Measurements from ENCODE around the gene CNGA4. TPM values are rescaled to one million over a fixed set of nuclear protein-coding genes. Genes with fewer than 3 reads are reported as not detected.
A peak's percentile ranks its signal among the peaks of the same experiment; 100 is the strongest.

The CNGA4 gene
- total RNA-seq, 3 donors from 2014 or later, result not detected

DNA sequence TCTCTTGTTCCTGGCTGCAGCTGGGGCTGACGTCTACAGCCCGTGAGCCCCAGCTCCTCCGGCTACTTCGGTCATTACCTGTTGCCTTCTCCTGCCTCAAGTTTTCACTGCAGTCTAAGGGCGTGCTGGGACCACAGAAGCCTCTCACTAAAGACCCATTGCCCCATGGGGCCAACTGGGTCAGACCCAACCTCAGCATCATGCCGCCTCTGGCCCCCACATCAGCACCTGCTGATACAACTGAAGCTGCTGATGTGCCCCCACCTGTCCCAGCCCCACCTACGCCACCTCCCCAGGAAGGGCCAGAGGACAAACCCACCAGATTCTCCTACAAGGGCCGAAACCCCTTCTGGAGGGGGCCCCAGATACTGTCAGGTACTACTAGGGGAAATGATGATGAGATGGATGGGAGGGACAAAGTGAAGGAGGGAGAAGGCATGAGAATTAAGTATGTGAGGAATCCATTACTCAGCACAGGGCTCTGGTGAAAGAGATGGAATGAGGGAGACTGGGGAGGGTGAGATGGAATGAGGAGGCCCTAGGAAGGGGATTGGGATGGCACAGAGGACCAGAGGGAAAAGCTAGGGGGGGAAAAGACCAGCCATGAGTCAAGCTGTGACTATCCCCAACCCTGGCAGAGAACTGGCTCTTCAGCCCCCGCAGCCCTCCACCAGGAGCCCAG is 28.5 kb upstream of the CNGA4 start:
- no peaks in the 10 kb centered on the region for H3K4me1 Mint-ChIP-seq (ENCODE audit: low read depth)
- H3K9me3 Mint-ChIP-seq, result no peaks in the 10 kb centered on the region
- H3K4me3 Mint-ChIP-seq, result no peak overlapping the region
- ATAC-seq (no peak), DNase-seq (no peak)
- peaks cover 44% of the 10 kb centered on the region for H3K36me3 Mint-ChIP-seq (ENCODE audit: insufficient read depth)
- no peaks in the 10 kb centered on the region for H3K27me3 Mint-ChIP-seq (ENCODE audit: low read depth)

DNA sequence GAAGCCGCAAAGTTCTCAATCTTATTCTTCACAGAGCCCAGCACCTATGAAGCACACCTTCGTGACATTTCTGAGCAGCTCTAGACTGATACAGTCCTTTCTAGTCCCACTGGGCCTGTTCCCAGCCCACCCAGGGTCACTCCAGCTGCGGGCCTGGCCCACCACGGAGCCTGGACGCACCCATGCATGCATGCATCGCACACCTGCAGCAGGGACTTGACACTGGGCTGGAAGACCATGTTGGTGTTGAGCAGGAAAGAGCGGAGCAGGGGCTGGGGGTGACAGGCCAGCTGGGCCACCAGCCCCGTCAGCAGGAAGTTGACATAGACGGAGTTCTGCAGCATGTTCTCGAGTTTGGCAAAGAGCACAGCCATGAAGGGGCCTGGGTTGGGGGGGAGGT is 24.4 kb upstream of the CNGA4 start:
- Mint-ChIP-seq H3K36me3 (ENCODE audit: insufficient read depth) (peaks cover 45% of the 10 kb centered on the region), H3K4me3 (no peak overlapping the region), H3K4me1 (ENCODE audit: low read depth) (peaks cover 2% of the 10 kb centered on the region), H3K9me3 (no peaks in the 10 kb centered on the region), H3K27me3 (ENCODE audit: low read depth) (no peaks in the 10 kb centered on the region)
- ATAC-seq, result no peak
- DNase-seq, result no peak

DNA sequence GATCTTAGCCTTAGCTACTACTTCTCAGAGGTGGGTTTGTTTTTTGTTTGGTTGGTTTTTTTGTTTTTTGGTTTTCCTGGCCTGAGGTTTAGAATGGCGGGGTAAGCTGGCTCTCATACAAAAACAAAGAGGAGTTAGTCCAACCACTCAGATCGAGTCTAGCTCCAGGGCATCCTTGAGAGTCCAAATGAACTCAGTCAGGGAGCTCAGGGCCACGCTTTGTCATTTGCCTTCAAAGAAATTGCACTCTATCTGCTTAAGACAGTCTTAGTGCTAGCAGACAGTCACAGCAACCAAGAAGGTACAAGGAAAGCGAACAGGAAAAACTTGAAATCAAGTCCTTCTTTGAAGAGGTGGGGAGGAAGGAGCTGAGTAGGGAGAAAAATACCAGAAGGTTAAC is 22.4 kb upstream of the CNGA4 start:
- DNase-seq (no peak), ATAC-seq (no peak)
- H3K4me3 Mint-ChIP-seq, result no peak overlapping the region
- H3K27me3 Mint-ChIP-seq (ENCODE audit: low read depth), result no peaks in the 10 kb centered on the region
- H3K36me3 Mint-ChIP-seq (ENCODE audit: insufficient read depth), result peaks cover 43% of the 10 kb centered on the region
- H3K9me3 Mint-ChIP-seq, result no peaks in the 10 kb centered on the region
- H3K4me1 Mint-ChIP-seq (ENCODE audit: low read depth), result peaks cover 2% of the 10 kb centered on the region

DNA sequence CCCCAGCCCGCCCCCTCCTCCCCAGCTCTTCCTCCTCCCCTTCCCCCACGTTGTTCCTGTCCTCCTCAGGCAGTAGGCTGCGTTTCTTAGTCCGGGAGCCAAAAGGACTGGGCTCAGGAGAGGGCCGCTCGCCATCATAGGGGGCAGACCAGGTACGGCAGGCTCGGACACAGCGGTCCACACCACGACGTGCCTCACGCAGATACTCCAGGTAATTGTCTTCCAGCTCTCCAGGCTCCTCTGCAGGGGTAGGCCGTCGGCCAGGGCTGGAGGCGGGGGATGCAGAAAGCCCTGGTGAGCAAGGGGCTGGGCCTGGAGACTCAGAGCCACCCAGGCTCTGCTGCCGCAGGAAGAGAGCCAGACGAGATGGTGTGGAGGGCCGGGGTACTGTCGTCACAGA is 21.2 kb upstream of the CNGA4 start:
- Mint-ChIP-seq H3K4me1 (ENCODE audit: low read depth) (peaks cover 2% of the 10 kb centered on the region), H3K27me3 (ENCODE audit: low read depth) (no peaks in the 10 kb centered on the region), H3K9me3 (no peaks in the 10 kb centered on the region), H3K4me3 (no peak overlapping the region), H3K36me3 (ENCODE audit: insufficient read depth) (peaks cover 54% of the 10 kb centered on the region)
- ATAC-seq (no peak), DNase-seq (no peak)

DNA sequence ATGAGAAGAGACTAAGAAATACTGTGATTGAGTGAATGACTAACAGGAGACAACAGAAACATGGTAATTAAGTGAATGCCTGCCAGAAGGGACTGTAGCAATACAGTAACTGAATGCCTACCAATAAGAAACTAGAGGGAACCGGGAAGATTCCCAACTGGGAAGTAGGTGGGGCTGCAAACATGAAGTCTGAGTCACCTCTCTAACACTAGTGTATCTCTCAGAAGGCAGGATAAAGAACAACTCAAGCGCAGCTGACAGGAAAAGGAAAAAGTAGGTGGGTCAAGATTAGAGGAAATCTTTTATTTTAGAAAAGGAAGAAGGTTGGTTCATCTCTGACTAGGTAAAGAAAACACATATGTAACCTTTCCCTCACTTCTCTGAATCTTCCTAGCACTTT is 19.5 kb upstream of the CNGA4 start:
- no peak for DNase-seq
- H3K4me3 Mint-ChIP-seq, result no peak overlapping the region
- H3K36me3 Mint-ChIP-seq (ENCODE audit: insufficient read depth), result peaks cover 63% of the 10 kb centered on the region
- H3K27me3 Mint-ChIP-seq (ENCODE audit: low read depth), result no peaks in the 10 kb centered on the region
- ATAC-seq, result no peak
- peaks cover 2% of the 10 kb centered on the region for H3K4me1 Mint-ChIP-seq (ENCODE audit: low read depth)
- H3K9me3 Mint-ChIP-seq, result no peaks in the 10 kb centered on the region

DNA sequence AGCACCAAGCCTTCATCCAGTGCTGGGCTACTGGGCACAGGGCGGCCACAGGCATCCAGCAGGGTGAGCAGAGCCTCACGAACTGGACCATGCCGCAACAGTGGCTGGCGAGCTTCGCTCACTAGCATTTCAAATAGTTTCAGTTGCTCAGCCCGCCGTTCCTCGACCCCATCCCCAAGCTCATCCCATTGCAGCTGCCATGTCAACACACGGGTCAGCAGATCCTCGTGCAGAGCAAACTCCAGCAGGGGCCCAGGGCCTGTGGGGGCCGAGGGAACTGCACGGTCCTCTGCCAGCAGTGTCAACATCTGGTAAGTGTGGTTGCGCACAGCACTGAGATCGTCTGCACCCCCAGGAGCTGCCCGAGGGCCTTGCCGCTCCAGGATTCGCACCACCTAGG is 15.0 kb upstream of the CNGA4 start:
- Mint-ChIP-seq H3K36me3 (ENCODE audit: insufficient read depth) (peaks cover 53% of the 10 kb centered on the region), H3K4me3 (no peak overlapping the region), H3K9me3 (no peaks in the 10 kb centered on the region), H3K27me3 (ENCODE audit: low read depth) (no peaks in the 10 kb centered on the region), H3K4me1 (ENCODE audit: low read depth) (peaks cover 24% of the 10 kb centered on the region)
- ATAC-seq, result no peak
- no peak for DNase-seq

DNA sequence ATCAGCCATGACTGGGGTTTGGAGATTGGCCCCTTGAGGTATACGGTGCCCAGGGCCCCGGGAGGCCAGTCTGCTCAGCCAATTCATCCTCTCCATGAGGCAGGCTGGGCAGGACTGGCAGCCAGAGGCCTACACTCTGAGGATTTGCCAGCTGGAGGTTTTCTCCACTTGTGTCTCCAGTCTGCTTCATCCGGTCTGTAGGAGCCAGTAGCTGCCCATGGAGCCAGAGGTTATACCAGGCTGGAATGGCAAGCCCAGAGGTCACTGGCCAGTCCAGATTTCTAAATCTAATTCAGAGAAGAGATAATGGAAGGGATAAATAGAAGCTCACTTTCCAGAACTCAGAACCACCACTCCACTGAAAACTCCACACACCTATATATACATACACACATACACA is 14.5 kb upstream of the CNGA4 start:
- Mint-ChIP-seq H3K4me3 (no peak overlapping the region), H3K36me3 (ENCODE audit: insufficient read depth) (peaks cover 53% of the 10 kb centered on the region), H3K9me3 (no peaks in the 10 kb centered on the region), H3K4me1 (ENCODE audit: low read depth) (peaks cover 28% of the 10 kb centered on the region), H3K27me3 (ENCODE audit: low read depth) (no peaks in the 10 kb centered on the region)
- ATAC-seq (no peak), DNase-seq (no peak)

DNA sequence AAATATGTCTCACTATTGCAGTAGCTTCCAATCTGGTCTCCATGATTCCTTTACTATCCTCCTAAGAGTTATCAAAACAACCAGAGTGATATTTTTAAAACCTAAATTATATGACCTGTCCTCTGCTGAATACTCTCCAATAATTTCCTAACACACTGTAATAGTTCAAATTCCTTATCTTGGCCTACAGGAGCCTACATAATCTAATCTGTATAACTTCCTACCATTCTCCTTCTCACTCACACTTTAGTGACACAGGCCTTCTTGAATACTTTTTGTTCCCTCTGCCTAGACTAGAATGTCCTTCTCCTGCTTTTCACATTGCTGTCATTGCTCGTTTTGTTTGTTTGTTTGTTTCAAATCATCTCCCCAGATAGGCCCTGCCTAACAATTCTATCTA is 13.9 kb upstream of the CNGA4 start:
- Mint-ChIP-seq H3K9me3 (no peaks in the 10 kb centered on the region), H3K27me3 (ENCODE audit: low read depth) (no peaks in the 10 kb centered on the region), H3K4me1 (ENCODE audit: low read depth) (peaks cover 34% of the 10 kb centered on the region), H3K36me3 (ENCODE audit: insufficient read depth) (peaks cover 48% of the 10 kb centered on the region), H3K4me3 (no peak overlapping the region)
- ATAC-seq (no peak), DNase-seq (no peak)

DNA sequence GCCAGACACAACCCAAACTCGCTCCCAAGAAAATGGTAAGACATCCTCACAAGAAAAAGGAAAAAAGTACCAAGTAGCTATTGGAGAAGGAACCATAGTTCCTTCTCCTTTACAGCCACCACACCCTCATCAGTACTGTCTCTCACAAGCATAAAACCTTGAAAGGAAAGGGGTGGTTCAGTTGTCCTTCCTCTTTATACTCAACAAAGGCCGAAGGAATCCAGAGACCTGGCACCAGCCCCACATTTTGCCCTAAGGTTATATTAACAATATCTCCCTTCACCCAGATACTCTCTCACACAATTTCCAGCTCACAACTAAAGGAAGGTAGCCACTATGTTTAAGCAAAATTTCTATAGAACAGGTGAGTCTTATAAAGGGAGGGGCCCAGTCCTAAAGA is 13.0 kb upstream of the CNGA4 start:
- H3K27me3 Mint-ChIP-seq (ENCODE audit: low read depth), result no peaks in the 10 kb centered on the region
- ATAC-seq (no peak), DNase-seq (no peak)
- no peaks in the 10 kb centered on the region for H3K9me3 Mint-ChIP-seq
- no peak overlapping the region for H3K4me3 Mint-ChIP-seq
- peaks cover 45% of the 10 kb centered on the region for H3K36me3 Mint-ChIP-seq (ENCODE audit: insufficient read depth)
- H3K4me1 Mint-ChIP-seq (ENCODE audit: low read depth), result peaks cover 43% of the 10 kb centered on the region

DNA sequence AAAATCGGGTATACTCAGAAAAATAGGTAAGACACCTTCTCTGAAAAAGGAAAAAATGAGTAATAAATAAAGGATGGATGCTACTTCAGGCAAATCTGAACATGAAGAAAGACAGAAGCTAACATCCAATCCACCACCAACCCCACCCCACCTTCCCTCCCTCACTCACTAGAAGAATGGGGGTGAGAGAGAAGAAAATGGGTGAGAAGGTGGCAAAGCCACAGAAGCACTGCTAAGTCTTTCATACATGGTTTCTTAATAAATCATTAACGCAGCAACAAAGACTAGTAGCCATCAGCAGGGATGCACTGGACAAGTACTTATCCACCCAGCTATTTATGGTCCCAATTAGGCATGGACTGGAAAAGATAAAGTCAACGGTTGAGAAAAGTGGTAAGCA is 10.4 kb upstream of the CNGA4 start:
- H3K9me3 Mint-ChIP-seq, result no peaks in the 10 kb centered on the region
- H3K36me3 Mint-ChIP-seq (ENCODE audit: insufficient read depth), result peaks cover 26% of the 10 kb centered on the region
- no peak overlapping the region for H3K4me3 Mint-ChIP-seq
- no peaks in the 10 kb centered on the region for H3K27me3 Mint-ChIP-seq (ENCODE audit: low read depth)
- no peak for ATAC-seq
- H3K4me1 Mint-ChIP-seq (ENCODE audit: low read depth), result peaks cover 59% of the 10 kb centered on the region
- DNase-seq, result no peak

DNA sequence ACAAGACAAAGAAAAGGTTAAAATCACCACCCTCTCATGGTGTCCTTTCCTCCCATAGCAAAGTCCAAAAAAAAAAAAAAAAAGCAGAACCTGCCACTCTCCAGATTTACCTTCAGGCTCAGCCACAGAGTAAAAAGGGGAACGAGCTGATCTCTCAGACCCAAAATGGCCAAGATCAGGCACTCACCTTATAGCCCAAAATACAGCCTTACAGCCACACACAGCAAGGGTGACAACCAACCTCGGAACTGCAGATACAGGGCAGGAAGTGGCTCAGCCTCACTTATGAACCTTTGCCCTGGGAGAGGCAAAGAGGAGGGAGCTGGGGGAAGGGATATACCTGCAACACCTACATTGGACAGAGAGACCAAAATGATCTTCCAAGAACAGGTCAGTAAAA is 9.0 kb upstream of the CNGA4 start:
- H3K9me3 Mint-ChIP-seq, result no peaks in the 10 kb centered on the region

DNA sequence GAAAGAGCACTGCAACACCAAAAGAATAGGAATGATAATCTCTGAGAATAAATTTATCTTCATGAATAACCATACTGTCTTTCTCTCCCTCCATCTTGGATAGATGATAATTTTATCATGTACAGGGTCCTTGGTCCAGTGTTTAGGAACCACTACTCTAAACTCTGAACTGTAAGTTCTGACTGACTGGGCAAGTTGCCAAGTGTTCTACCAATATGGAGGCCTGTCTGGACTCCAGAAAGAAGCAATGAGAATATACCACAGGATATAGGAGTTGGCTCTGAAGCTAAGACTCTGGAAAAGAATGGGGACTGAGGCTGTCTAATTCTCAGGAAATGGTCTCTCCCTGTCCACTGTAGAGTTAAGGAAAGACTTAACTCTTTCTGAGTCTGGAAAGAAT is 6.0 kb upstream of the CNGA4 start:
- Mint-ChIP-seq H3K36me3 (ENCODE audit: insufficient read depth) (peaks cover 7% of the 10 kb centered on the region), H3K9me3 (no peaks in the 10 kb centered on the region), H3K4me1 (ENCODE audit: low read depth) (peaks cover 52% of the 10 kb centered on the region), H3K4me3 (peak overlapping the region; percentile 31), H3K27me3 (ENCODE audit: low read depth) (no peaks in the 10 kb centered on the region)
- no peak for ATAC-seq
- DNase-seq, result no peak

More for the DNA sequence above, 9.0 kb upstream of the CNGA4 start:
- DNase-seq (no peak), ATAC-seq (no peak)
- no peaks in the 10 kb centered on the region for H3K27me3 Mint-ChIP-seq (ENCODE audit: low read depth)
- no peak overlapping the region for H3K4me3 Mint-ChIP-seq
- peaks cover 19% of the 10 kb centered on the region for H3K36me3 Mint-ChIP-seq (ENCODE audit: insufficient read depth)
- H3K4me1 Mint-ChIP-seq (ENCODE audit: low read depth), result peaks cover 66% of the 10 kb centered on the region

DNA sequence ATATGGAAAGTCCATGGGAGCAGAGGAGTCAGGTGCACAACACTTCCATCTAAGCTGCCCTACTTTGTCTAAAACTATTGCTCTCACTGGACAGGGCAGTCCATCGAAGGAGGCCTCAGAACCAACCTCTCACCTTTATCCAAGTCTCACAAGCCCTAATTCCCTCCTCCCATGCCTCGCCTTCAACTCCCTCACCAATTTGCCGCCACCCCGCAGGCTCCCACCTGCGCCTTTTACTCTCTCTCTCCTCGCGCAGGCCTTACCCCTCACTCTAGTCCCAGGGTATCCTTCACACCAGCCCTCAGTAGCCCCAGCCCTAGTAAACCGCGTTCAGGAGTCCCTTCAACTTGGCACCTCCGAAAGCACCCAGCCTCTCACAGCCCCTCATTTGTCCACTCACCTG is 4.9 kb upstream of the CNGA4 start:
- ATAC-seq (peak; percentile 0 to 1), DNase-seq (no peak)
- H3K4me1 Mint-ChIP-seq (ENCODE audit: low read depth), result peaks cover 47% of the 10 kb centered on the region
- peak overlapping the region; percentile 94 for H3K4me3 Mint-ChIP-seq
- no peaks in the 10 kb centered on the region for H3K9me3 Mint-ChIP-seq
- H3K27me3 Mint-ChIP-seq (ENCODE audit: low read depth), result no peaks in the 10 kb centered on the region
- peaks cover 3% of the 10 kb centered on the region for H3K36me3 Mint-ChIP-seq (ENCODE audit: insufficient read depth)

DNA sequence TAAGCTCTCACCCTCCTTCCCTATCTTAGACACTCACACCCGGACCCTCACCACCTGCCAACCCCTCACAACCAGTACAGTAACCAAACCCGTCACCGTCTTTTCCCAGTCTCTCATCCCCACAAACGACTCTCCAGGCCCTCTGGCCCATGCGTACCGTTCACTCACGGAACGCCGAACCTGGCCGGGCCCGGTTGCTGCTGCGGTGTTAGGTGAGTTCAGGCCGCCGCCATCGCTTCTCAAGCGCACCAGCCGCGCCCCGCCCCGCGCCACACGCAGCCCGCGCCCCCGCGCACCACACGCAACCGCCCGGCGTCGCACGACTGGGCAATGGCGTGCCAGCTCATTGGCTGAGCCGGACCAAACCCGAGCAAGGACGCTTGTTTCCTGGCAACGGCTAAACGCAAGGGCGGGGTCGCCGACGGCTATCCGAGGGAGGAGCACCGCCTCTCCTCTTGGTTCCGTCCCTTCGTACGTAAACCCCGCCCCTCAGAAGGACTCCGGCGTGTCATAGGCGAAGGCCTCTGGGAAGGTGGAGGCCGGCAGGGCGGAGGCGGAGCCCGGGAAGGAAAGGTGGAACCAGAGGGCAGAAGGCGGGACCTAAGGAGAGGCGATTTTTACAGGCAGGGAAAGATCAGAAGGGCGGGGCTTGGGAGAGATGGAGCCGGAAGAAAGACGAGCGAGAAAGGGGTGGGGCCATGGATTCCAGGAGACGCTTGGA is 4.3 kb upstream of the CNGA4 start, which contains the start of gene FHIP1B:
TSS of gene FHIP1B (minus strand) at position 250 of the 721 bp plus-strand sequence. CDS start 10,120 bp downstream, outside the sequence.
- H3K4me3 Mint-ChIP-seq, result peak within 1 kb of the TSS; percentile 94
- ATAC-seq, result peak; percentile 91 to 93
- DNase-seq, result peak; percentile 98
- no peaks in the 10 kb centered on the region for H3K36me3 Mint-ChIP-seq (ENCODE audit: insufficient read depth)
- no peaks in the 10 kb centered on the region for H3K9me3 Mint-ChIP-seq
- H3K4me1 Mint-ChIP-seq (ENCODE audit: low read depth), result peaks cover 42% of the 10 kb centered on the region
- H3K27me3 Mint-ChIP-seq (ENCODE audit: low read depth), result no peaks in the 10 kb centered on the region

DNA sequence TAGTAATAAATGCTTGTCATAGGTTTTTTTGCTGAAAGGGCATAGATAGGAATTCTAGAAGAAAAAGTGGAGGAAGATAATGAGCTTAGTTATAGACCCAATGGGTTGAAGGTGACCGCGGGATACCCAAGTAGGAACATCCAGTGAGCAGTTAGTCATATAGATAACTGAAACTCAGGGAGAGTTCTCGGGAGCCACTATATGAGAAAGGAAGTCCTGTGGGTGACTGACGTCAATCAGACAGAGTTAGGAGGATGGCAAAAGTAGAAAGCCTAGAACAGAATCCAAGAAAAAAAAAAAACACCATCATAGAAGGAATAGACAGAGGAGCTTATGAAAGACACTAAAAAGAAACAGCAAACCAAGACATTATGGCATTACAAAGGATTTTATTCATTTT is 1.6 kb upstream of the CNGA4 start:
- ATAC-seq (no peak), DNase-seq (no peak)
- no peaks in the 10 kb centered on the region for H3K9me3 Mint-ChIP-seq
- no peak overlapping the region for H3K4me3 Mint-ChIP-seq
- H3K27me3 Mint-ChIP-seq (ENCODE audit: low read depth), result no peaks in the 10 kb centered on the region
- peaks cover 20% of the 10 kb centered on the region for H3K4me1 Mint-ChIP-seq (ENCODE audit: low read depth)
- no peaks in the 10 kb centered on the region for H3K36me3 Mint-ChIP-seq (ENCODE audit: insufficient read depth)
